ENCODE results near the gene HOXB5. TPM values are rescaled to one million over a fixed set of nuclear protein-coding genes. Genes with fewer than 3 reads are reported as not detected.

Gene HOXB5
- total RNA-seq, 1 donor from 2014 or later, result 31.1 TPM

DNA sequence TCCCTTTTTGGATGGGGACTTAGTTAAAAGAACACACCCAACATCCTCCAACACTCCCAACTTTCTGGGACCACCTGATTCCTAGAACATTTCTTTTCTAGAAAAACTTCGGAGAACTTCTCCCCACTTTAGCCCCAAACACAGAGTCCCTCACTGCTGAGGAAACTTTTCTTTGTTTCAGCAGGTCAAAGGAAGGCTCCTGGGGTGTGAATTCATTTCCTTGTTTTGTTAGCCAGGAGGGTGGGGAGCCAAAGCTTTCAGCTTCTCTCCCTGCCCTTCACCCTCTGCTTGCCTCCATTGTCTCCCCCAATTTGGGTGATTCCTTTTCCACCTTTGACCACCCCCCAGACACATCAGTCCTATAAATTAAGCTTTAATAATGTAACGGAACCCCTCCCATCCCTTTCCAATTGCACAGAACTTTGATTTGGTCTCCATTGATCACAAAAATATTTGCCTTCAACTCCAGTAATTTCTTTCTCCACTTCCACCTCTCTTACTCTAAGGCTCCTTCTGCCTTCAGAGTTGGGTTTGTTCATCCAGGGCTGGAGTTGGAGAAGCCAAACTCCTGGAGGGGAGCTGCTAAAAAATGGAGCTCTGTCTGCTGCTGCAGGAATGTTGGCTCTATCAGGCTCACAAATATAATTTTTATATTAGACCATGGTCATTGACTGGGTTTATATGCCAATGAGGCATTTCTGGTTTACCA lies 25.8 kb downstream of the HOXB5 start:
- Mint-ChIP-seq H3K27me3 (ENCODE audit: low read depth) (no peaks in the 10 kb centered on the region), H3K4me1 (peaks cover 50% of the 10 kb centered on the region), H3K4me3 (no peak overlapping the region), H3K27ac (no peak overlapping the region), H3K9me3 (no peaks in the 10 kb centered on the region), H3K36me3 (peaks cover 9% of the 10 kb centered on the region)
- DNase-seq (ENCODE audit: low spot score in 2 of 2, unreplicated experiment in 2 of 2), result no peak
- TF ChIP-seq, protein P1, sequence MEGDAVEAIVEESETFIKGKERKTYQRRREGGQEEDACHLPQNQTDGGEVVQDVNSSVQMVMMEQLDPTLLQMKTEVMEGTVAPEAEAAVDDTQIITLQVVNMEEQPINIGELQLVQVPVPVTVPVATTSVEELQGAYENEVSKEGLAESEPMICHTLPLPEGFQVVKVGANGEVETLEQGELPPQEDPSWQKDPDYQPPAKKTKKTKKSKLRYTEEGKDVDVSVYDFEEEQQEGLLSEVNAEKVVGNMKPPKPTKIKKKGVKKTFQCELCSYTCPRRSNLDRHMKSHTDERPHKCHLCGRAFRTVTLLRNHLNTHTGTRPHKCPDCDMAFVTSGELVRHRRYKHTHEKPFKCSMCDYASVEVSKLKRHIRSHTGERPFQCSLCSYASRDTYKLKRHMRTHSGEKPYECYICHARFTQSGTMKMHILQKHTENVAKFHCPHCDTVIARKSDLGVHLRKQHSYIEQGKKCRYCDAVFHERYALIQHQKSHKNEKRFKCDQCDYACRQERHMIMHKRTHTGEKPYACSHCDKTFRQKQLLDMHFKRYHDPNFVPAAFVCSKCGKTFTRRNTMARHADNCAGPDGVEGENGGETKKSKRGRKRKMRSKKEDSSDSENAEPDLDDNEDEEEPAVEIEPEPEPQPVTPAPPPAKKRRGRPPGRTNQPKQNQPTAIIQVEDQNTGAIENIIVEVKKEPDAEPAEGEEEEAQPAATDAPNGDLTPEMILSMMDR (IDR thresholded peaks at IDR 0.05; ENCODE audit: unreplicated experiment), result no peak

- Mint-ChIP-seq H3K36me3 (peaks cover 6% of the 10 kb centered on the region), H3K27me3 (ENCODE audit: low read depth) (no peaks in the 10 kb centered on the region)
These were observed 26.4 kb downstream of the HOXB5 start for GRCh38 chr17:48567209-48567608.

GRCh38 chr17:48566717-48567116 lies 26.9 kb downstream of the HOXB5 start:
- DNase-seq (ENCODE audit: low spot score in 2 of 2, unreplicated experiment in 2 of 2), result no peak
- no peak overlapping the region for H3K4me3 Mint-ChIP-seq
- H3K27me3 Mint-ChIP-seq (ENCODE audit: low read depth), result no peaks in the 10 kb centered on the region
- H3K4me1 Mint-ChIP-seq, result peaks cover 50% of the 10 kb centered on the region
- H3K36me3 Mint-ChIP-seq, result peaks cover 7% of the 10 kb centered on the region
- TF ChIP-seq, protein P1 (IDR thresholded peaks at IDR 0.05; ENCODE audit: unreplicated experiment), result no peak
- no peaks in the 10 kb centered on the region for H3K9me3 Mint-ChIP-seq
- no peak overlapping the region for H3K27ac Mint-ChIP-seq

More at GRCh38 chr17:48567209-48567608, 26.4 kb downstream of the HOXB5 start:
- H3K27ac Mint-ChIP-seq, result no peak overlapping the region
- DNase-seq (ENCODE audit: low spot score in 2 of 2, unreplicated experiment in 2 of 2), result no peak
- peaks cover 50% of the 10 kb centered on the region for H3K4me1 Mint-ChIP-seq
- TF ChIP-seq, protein P1 (IDR thresholded peaks at IDR 0.05; ENCODE audit: unreplicated experiment), result no peak
- H3K9me3 Mint-ChIP-seq, result no peaks in the 10 kb centered on the region
- H3K4me3 Mint-ChIP-seq, result no peak overlapping the region

GRCh38 chr17:48565925-48566710 lies 27.5 kb downstream of the HOXB5 start:
- H3K4me1 Mint-ChIP-seq, result peaks cover 50% of the 10 kb centered on the region
- no peak overlapping the region for H3K4me3 Mint-ChIP-seq
- TF ChIP-seq, protein P1 (IDR thresholded peaks at IDR 0.05; ENCODE audit: unreplicated experiment), result no peak
- no peaks in the 10 kb centered on the region for H3K9me3 Mint-ChIP-seq
- DNase-seq (ENCODE audit: low spot score in 2 of 2, unreplicated experiment in 2 of 2), result no peak
- H3K27ac Mint-ChIP-seq, result no peak overlapping the region
- H3K27me3 Mint-ChIP-seq (ENCODE audit: low read depth), result no peaks in the 10 kb centered on the region
- H3K36me3 Mint-ChIP-seq, result peaks cover 7% of the 10 kb centered on the region

DNA sequence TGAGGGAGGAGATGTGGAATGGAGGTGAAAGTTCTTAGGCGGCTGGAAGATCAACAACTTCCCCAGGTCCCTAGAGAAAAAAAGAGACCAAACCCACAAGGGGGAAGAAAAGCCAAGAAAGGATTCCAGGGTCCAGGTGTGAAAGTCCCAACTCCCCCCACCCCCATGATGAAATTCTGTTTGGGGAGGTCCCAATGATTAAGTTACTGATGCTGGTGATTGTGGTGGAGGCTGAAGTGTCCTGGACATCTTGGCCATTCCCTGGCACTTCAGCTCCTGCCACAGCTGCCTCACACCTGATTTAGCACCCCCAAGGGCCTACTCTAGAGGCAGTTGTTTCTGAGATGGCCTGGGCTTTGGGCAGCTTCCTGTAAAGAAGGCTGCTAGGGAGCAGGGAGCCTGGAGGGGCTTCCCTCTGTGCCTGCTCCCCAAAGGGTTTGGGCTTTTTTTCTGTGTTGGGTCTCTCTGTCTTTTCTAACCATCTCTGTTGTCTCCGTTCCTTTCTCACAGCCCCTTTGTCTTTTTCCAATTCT lies 28.5 kb downstream of the HOXB5 start:
- Mint-ChIP-seq H3K27ac (no peak overlapping the region), H3K9me3 (no peaks in the 10 kb centered on the region), H3K27me3 (ENCODE audit: low read depth) (no peaks in the 10 kb centered on the region), H3K4me3 (no peak overlapping the region), H3K4me1 (peaks cover 49% of the 10 kb centered on the region), H3K36me3 (peaks cover 4% of the 10 kb centered on the region)
- TF ChIP-seq, protein P1 (IDR thresholded peaks at IDR 0.05; ENCODE audit: unreplicated experiment), result no peak
- no peak for DNase-seq (ENCODE audit: low spot score in 2 of 2, unreplicated experiment in 2 of 2)

Measured in mesothelial cell of epicardium (in vitro differentiated cells).